Transverse colon (tissue), 3 donors: Measurements from ENCODE around the gene SUDS3.

Source experiments
- POLR2A ChIP-seq: fragments of 450-650 bp; IDR thresholded peaks from one replicate; pipeline ENCODE4 v1.6.1; 2016; ENCODE audit warnings: antibody characterized with exemption, mild to moderate bottlenecking, moderate library complexity
- TF ChIP-seq, protein P1 (sequence below), 5 experiments: fragments of 200-600 bp in 3 of 5; fragments of 450-650 bp in 2 of 5; sonication (generic) in 3 of 5; IDR thresholded peaks; 1 replicate in 2 of 5; 2 replicates in 3 of 5; pipeline ENCODE4 v1.5.1; 2016 to 2017; ENCODE audit warnings: antibody characterized with exemption in 5 of 5, inconsistent platforms in 3 of 5, mild to moderate bottlenecking in 2 of 5, moderate library complexity in 1 of 5

DNA sequence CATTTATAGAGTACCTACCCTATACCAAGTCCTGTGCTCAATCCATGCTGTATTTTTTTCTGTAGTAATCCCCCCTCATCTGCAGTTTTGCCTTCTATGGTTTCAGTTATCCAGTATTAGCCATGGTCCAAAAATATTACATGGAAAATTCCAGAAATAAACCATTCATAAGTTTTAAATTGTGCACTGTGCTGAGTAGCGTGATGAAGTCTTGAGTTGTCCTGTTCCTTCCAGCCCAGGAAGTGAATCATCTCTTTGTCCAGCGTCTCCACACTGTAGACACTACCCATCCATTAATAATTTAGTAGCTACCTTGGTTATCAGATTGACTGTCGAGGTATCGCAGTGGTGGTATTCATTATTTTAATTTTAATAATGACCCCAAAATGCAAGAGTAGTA lies 54.2 kb downstream of the SUDS3 start:
- TF ChIP-seq, protein P1, sequence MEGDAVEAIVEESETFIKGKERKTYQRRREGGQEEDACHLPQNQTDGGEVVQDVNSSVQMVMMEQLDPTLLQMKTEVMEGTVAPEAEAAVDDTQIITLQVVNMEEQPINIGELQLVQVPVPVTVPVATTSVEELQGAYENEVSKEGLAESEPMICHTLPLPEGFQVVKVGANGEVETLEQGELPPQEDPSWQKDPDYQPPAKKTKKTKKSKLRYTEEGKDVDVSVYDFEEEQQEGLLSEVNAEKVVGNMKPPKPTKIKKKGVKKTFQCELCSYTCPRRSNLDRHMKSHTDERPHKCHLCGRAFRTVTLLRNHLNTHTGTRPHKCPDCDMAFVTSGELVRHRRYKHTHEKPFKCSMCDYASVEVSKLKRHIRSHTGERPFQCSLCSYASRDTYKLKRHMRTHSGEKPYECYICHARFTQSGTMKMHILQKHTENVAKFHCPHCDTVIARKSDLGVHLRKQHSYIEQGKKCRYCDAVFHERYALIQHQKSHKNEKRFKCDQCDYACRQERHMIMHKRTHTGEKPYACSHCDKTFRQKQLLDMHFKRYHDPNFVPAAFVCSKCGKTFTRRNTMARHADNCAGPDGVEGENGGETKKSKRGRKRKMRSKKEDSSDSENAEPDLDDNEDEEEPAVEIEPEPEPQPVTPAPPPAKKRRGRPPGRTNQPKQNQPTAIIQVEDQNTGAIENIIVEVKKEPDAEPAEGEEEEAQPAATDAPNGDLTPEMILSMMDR (IDR thresholded peaks at IDR 0.05) = no peak
- TF ChIP-seq POLR2A = no peak
